HG03025 (cell line): ENCODE results near the gene BABAM2.
"Not testable (repeated sequence)": the region's sequence is repeated elsewhere in the genome, so short reads cannot be mapped to it uniquely, and the experiment has no call there.

Experiments used
- ATAC-seq: cut with Tn5 transposase; IDR thresholded peaks from one replicate; pipeline ENCODE4 v1.9.1; 2021; ENCODE audit warnings: mild to moderate bottlenecking, moderate library complexity; ENCODE audit not compliant: unreplicated experiment, low FRiP score

BABAM2 gene

DNA sequence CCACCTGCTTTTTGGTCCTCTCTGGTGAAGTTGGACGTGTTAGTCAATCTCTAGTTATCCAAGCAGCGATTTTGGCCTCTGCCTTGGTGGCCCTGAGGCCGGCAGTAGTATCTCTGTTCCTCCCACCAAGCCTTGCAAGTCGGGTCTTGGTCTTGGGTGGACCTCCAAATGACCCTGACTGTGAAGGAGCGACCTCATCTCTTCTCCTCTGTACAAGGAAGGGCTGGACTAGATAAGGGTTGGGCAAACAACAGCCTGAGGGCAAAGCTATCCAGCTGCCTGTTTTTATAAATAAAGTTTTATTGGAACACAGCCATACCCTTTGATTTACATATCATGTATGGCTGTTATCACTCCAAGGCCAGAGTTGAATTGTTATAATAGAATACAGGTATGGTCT, 427.5 kb downstream of the BABAM2 start:
- ATAC-seq: no peak

DNA sequence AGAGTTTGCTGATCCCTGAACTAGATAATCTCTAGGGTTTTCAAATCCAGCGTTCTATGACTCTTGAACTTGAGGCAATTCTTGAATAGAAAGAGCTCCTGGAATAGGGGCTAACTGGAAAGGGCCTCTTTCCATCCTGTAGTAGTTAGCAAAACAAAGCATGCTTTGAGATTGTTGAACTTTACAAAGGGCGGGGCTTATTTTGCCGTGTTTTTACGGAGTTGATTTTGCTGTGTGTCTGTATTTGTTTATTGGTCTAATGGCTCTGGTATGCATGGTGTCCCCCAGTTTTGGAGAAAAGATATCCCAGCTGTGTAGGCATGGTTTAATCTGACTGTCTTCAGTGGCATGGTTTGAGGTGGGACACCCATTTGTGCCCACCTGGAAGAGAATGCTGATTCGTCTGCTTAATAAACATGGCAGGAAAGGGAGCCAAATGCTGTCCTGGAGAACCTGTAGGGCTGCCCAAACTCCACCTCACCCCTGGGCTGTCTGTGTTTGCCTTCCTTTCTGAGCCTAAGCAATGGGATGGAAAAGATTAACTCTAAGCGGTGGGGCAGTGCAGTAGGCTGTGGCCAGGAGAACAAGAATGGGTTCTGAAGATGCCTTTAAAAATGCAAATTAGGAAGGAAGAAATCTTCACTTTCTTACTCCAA, 428.1 kb downstream of the BABAM2 start:
- no peak for ATAC-seq

DNA sequence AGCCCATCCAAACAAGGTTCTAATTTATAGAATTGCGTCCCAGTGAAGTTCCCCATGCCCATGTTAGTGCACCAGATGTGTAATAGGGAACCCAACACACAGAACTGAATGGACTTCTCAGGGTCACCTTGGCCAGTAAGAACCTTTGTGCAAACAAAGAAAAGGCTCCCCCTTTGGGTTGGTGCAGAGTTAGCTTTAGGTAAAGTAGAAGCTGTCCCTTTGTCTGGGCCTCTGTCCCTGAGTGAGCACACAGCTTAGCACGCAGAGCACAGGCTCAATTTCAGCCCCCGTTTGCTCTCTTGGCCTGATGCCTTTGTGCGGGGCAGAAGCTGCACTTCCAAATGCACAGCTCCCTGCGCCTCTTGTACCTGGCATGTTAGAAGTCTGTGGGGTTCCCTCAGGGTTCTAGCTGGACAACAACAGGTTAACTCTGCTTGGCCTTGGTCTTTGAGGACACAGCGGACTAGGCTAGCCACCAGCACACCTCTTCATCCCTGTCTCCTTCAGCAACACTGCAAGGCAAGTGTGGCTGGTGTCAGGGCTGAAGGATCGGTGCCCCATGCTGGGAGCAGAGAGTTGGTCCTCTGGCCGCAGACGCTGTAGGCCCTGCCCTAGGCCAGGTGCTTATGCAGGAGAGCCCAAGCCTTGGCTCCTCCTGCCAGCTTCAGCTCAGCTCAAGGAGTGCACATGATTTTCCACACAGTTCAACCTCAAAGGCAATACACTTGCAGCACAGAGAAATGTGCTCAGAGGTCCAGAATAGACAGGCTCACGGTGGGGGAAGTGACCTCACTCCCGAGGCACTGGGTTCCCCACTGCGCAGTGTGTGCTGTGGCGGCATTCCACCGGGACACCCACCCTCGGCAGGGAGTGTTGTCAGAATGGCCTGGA, 428.8 kb downstream of the BABAM2 start:
- no peak for ATAC-seq

DNA sequence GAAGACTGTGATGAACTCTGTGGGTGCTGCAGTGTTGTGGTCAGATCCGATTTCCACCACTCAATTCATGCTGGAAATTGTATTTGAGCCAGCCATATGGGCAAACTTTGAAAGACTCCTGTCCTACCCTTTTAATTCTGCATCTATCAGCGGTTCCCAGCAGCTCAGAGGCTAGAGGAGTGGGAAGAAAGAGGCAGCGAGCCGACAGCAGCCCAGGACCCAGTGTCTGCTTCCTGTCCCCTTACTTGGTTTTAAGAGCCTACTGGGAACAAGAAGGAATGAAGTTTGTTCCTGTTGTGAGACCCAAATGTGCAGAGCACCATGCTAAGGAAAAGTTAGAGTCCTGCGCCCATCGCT, 429.5 kb downstream of the BABAM2 start:
- ATAC-seq: no peak

DNA sequence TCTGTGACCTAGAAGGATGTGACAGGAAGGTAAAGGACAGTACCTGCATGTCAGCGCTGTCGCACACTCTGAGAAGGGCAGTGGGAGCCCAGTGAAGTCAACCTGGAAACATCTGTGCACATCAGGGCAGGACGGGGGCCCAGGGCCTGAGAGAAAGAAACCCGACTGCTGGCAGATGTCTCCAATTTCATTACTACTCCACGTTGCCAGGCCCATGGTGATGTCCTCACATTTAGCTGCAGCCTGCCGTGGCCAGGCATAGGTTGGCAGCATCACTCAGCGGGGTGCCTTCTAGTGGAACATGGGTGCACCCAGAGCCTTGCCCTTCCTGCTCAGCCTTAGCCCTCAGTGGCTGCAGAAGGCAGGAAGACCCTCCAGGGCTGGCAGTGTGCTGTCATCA, 429.8 kb downstream of the BABAM2 start:
- ATAC-seq: no peak

DNA sequence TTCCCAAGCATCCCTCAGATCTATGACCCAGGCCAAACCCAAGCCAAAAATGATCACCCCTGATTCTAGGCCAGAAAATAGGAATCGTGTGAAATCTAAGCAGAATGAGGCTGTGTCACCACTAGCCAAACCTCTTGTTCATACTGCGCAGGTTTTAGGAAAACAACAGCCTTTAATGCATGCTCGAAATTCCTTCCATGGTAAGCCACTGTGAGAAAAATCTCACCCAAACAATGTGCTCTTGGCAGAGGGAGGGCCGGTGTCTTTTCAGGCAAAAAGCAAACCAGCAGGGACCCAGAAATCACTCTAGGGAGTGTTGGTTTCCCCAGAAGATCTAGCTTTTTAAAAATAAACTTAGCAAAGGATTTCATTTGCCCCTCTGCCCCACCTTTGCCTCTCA, 430.9 kb downstream of the BABAM2 start:
- ATAC-seq: no peak

DNA sequence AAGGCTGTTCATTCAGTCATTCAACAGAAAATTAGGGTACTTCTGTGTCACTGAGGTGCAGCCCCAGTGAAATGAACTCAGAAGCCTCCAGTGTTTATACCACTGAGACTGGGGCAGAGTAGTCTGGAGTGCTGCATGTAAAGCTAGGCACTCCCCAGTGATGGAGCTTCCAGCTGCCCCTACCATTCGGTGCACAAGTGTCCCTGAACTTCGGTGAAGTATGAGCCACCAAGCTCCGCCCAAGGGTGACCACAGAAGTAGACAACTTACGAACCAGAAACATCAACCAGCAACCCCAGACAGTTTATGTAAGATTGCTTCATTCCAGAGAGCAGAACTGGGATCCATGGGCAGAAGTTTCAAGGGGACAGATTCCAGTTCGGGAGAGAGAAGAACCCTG, 431.5 kb downstream of the BABAM2 start:
- no peak for ATAC-seq

DNA sequence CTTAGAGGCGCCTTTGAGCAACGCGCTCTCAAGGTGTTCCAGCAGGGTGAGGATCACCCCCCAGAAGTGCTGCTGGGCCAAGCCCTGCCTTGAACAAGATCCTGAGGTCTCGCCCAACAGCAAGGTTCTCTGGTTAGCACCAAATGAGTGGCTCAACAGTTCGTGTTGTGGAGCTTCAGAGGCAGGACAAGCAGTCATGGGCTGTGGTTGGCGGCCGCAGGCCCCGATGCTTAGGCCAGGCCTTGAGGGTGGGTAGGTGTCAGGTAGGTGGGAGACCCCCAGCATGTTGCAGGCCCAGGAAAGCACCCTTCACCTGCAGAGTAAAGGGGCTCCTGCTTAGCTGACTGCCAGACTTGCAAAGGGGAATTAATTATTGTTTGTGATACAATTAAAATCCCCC, 431.9 kb downstream of the BABAM2 start:
- ATAC-seq: no peak

DNA sequence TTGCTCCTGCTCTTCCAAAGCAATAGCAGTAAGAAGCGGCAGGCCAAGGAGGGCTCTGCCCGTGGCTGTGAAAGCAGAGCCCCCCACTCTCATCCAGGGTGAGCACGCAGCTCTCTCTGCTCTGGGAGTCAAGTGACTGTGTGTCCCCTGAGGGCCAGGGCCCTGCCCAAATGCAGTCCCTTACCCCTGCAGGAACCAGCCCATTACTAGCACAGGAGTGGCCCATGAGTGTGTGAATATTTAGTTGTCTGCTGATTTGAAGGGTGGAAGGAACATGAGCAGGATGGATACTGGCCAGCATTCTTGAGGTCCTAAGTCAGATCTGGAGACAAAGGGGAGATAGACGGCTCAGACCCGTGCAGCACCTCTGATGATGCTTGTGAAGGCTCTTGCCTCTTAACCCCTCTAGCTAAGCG, 432.5 kb downstream of the BABAM2 start:
- no peak for ATAC-seq

DNA sequence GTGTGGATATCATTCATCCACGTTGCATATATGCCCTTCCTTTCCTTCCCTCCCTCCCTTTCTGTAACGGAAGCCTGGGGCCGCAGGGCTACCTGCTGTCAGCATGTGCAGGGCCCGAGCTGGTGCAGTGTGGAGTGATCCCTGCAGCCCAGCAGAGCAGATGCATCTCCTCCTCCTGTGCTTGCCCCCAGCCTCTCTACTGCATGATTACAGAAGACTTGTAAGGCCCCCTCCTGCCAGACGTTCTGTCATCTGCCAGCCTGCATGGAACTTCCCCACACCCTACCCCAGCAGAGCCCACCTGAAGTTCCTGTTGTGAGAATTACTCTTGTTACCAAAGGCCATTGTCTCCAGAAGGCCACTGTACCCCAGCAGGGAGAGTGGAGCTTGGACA, 434.6 kb downstream of the BABAM2 start:
- ATAC-seq: no peak

DNA sequence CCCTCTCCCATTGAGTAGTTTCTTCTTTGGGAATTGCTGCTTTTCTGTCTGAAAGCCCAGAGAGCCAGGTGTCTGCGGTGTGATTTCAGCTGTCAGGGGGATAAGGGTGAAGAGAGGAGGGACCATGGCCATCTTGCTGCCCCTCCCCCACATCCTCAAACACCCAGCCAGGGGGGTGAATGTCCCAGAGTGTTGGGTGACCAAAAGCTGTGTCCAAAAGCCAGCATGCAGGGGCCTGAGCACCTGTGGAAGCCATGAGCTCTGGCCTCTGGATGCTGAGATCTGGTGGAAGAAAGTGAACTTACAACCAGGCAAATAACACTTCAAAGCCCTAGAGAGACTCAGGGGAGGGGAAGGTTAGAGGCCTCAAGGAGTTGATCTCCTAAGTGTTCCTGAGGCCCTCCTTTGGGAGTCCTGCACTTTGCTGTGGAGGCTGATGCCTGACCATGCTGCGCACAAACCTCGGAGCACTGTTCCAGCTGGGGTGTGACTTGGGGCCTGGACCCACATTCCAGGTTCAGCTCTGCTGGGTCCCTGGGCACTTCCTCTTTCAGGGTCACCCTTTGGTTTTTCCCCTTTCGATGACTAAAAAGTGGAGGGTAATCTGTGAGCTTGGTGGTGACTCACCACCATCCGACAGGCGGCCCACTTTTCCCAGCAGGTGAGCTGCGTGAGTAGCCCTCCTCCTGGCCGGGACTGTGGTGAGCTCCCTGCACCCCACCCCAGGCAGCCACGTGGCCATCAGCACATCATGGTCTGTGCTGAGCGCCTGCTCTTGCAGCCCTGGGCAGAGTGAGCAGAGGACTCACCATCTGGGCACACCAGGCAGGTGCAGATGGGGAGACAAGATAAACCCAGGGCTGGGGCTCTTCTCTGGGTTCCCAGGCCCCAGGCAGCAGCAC, 435.3 kb downstream of the BABAM2 start:
- no peak for ATAC-seq

DNA sequence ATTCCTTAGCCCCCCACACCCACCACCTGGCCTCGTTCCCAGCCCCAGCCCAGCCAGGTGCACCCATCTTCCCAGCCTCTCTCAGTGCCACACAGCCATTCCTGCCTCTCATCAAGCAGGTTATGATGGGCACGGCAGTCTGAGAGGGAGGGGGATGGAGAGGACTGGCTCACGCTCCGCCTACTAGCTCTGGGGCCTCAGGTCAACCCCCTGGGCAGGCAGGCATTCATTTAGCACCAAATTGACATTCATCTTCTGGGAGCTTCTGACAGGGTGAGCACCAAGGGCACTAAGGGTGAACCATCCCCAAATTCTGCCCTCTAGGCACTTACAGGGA, 435.9 kb downstream of the BABAM2 start:
- ATAC-seq: no peak

DNA sequence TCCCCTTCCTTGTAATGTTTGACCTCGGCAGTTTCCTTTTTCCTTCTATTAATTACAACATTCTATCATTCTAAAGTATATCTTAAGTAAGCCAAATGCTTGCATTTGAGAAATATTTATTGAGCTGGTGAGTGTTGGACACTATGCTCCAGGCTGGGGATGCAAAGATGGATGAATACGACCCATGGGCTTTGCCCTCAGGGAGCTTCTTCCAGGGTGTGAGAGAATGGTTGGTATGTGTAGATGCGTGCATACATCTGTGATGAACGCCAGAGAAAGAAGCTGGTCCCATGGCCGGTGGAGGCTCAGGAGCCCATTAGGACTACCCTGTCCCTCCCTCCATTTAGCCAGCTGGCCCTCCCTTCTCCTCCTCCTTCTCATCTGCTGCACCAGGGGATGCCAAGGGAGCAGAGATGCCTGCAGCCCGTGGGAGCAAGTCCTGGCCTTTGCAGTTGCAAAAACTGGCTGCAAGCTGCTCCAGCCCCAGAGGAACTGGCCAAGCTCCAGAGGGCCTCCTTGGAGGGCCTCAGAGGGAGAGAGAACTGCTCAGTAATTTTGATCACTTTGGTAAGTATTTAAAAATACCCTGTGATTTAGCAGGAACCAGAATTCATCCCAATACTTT, 436.5 kb downstream of the BABAM2 start:
- no peak for ATAC-seq

DNA sequence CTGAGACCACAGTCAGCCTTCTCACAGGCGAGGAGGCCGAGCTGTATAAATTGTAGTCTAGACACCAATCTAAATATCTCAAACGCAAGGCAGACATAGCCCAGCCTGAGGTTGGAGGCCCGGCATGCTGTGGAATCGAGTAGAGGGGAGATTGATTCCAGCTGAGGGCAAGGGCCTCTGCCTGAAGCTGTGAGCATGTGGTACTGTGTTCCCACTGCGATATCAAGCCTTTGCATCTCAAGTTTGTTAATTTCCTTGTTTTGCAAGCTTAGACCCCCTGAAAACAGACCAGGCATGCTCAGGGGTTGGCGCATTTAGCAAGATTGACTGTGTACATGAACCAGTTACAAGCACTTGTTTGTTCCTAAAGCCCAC, 437.0 kb downstream of the BABAM2 start:
- no peak for ATAC-seq

DNA sequence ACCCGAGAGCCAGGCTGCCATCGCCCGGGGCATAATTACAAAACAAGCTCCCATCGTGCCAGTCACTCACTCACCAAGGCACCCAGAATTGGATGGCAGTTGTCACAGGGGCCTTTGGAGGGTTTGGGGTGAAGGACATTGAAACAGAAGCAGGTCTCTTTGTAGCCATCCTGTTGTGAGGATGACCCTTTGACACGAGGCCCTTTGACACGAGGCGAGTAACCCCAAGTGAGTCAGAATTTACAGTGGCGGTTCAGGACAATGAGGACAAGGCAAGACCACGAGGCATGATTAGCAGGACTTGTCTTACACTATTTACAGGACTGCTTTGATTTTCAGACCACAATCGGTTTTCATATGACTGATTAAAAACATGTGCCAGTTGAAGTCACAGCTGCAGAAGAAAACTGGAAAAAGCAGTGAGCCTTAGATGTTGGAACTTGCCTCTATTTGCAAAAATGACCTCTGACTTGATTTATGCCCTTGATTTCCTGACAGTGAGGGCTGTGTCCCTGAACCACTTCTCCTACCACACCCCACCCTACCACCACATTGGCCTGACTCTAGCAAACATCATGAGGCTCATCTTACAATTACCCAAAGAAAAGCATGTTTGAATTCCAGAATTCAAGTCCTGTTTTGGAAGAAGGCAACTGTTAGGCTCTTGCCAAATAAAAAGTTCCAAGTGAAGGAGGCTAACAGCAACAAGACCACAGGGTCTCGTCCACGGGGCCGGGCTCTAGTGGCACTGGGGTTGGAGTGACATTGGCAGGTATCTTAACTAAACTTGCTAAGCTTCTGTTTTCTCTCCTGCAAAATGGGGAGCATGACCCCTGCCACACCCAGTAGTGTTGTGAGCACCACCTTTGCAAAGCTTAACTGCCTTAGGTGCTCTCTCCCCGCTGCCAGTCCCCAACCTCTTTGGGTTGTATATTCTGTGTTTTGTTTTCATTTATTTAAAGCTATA, 437.7 kb downstream of the BABAM2 start:
- ATAC-seq: no peak

DNA sequence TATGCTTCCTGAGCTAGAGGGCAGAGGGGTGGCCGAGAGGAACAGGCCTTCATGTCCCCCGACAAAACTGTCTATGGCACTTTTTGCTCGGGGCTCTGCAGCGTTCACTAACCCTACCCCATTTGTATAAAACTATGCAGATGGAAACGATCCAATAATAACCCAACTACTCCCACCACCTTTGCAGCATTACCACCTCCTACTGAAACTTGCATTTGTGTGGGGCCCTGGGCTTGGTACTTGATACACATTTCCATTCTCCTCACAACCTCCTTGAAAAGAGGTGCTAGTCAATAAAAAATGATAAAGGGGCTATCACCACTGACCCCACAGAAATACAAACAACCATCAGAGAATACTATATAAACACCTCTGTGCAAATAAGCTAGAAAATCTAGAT, 438.7 kb downstream of the BABAM2 start:
- ATAC-seq: no peak

DNA sequence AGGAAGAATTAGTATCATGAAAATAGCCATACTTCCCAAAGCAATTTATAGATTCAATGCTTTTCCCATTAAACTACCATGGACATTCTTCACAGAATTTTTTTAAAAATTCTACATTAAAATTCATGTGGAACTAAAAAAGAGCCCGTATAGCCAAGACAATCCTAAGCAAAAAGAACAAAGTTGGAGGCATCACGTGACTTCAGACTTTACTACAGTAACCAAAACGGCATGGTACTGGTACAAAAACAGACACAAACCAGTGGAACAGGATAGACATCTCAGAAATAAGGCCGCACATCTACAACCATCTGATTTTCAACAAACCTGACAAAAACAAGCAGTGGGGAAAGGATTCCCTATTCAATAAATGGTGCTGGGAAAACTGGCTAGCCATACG, 440.2 kb downstream of the BABAM2 start:
- ATAC-seq: not testable (repeated sequence)

DNA sequence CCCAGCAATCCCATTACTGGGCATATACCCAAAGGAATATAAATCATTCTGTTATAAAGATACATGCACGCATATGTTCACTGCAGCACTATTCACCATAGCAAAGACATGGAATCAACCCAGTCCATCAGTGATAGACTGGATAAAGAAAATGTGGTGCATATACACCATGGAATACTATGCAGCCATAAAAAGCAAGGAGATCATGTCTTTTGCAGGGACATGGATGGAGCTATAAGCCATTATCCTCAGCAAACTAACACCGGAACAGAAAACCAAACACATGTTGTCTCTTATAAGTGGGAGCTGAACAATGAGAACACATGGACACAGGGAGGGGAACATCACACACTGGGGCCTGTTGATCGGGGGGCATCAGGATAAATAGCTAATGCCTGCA, 441.3 kb downstream of the BABAM2 start:
- ATAC-seq: not testable (repeated sequence)

DNA sequence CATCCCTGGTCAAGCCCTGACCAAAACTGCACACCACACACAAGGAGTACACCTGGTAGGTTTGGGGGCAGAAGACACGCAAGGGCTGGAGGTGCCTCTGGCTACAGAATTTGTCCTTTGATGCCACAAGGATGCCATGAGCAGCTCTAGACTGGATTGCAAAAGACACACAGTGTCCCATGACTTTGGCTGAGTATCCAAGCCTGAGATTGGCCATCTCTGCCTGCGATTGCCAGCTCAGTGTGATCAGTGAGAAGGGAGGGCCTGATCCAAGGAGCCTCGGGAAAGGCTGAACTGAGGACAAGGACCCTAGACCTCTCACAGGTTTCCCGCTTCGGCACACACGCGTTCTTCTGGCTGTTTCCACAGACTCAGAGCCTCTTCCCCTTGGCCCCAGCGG, 442.2 kb downstream of the BABAM2 start:
- no peak for ATAC-seq
